CD4-positive, alpha-beta T cell treated with Interferon gamma for 1 hour (primary cell): ENCODE data around the gene HAAO.

Source experiments
- DNase-seq: peaks from one replicate; pipeline ENCODE4 v3.0.0-alpha.2; 2020

Gene HAAO

GRCh38 chr2:42812899-42813479 is 20.6 kb upstream of the HAAO start:
- DNase-seq, result no peak

DNA sequence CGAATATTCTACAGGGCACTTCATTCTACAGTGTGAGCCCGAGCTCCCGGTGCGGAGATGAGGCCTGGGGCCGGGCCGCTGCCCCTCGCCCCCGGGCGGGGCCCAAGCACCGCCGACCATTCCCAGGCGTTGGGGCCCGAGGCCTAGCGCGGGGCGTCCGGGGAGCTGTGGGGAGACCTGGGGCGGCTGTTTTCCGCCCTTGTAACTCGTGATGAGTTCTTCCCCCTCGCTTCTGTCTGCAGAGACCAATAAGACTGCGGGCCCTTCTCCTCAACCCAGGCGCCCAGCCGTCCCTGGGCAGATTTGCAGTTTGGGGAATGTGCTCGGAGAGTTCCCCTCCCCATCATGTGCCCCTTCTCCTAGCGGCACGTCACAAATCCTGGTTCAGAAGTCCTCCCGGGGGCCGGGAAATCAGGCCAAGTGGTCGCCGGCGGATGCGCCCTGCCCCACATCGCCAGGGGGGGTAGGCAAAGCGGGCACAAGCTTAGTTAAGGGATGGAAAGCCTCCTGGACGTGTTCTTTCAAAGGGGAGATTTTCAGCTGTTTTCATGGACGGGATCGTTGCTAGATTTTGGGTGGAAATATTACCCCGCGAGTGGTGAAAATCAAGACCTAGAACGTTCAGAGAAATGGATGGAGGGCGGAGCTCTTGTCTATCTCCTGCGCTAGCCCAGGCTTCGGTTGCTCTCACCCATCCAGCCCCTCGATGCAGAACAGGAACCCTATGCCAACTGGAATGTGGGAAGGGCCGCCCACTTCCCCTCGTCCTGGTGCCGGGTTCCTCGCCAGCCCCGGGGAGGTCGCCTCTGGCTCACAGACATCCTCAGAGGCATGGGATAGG is 18.8 kb upstream of the HAAO start:
- DNase-seq, result peak; percentile 32

DNA sequence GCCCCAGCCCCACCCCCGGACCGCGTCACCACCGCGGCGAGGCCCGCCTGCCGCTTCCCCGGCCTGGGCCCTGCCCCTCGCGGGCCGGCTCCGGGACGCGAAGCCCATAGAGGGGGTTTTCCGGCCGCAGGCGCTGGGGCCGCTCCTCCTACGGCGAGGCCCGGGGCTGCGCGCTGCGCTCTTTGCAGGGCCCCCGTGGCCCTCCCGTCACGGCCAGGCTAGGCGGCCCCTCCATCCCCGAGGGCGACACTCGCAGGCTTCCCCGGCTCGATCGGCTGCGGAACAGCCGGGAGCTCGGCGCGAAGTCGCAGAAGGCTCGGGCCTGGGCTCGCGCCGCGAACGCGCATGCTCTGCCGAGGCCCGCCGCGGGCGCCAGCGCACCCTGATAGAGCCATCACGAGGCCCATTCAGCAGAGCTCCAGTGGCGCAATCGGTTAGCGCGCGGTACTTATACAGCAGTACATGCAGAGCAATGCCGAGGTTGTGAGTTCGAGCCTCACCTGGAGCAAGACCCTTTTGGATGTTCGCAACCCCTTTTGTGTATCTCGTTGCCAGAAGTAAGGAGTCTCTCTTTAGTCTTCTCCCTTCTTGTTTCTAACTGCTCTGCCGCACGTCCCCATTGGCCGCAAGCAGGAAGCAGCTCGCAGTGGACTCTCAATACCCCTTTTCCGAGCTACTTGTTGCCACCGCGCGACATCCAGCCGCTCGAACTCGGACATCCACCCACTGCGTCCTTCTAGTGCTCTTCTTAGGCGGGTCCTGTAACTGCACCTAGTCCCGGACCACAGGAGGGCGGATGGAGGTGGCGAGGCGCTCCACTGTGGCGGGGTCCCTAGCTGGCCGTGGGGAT is 18.0 kb upstream of the HAAO start:
- peak; percentile 96 for DNase-seq

GRCh38 chr2:42809819-42810120 is 17.4 kb upstream of the HAAO start:
- no peak for DNase-seq

GRCh38 chr2:42809131-42809818 is 16.9 kb upstream of the HAAO start:
- DNase-seq, result no peak

DNA sequence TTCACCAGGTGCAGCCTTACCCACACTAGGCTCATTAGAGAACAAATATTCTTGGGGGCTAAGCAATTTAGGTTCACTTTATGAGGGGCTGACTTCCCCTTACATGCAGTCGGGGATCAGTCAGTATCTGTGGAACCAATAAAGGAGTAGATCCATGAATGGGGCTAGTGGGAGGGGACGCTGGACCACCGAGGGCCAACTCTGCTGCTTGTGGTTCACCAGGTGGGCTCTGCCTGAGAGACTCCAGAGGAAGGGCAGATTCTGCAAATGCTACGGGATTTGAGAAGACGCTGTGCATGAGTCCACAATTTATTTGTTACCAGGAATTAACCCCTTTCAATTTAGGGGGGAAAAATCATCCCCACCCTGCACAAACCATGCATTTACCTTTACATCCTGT is 15.9 kb upstream of the HAAO start:
- DNase-seq, result no peak

DNA sequence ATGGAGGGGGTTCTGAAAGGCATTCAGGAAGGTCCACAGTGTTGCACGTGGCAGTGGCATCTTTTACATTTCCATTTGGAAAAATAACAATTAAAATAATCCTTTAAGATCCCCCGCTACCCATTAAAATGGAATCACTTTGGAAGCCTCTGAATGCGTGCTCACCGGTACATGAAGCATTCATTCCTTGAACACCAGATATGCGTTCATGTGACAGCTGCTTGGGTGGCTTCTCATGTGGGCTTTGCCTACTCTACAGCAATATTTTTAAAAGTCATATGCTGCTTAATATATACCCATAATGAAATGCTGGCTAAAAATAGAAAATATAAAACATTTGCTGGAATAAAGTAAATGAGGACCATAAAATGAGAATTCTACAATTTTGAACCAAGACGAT is 14.4 kb upstream of the HAAO start:
- no peak for DNase-seq

DNA sequence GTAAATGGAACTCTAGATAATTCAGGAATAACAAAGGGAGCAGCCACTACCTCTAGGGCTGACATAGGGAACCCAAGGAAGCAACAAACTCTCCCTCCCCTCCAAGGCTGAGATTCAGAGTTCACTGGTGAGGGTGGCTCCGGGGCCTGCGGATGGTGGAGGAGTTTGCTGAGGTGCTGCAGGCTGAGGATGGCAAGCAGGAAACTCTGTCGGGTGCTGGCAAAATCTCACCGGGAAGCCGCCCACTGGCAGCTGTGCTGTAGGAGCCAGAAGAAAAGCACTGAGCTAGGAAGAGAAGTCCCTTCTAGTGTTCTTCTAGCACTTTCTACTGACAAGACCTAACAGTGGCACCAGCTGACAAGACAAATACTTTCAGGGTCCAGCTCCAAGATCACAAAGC is 12.5 kb upstream of the HAAO start:
- DNase-seq, result no peak

DNA sequence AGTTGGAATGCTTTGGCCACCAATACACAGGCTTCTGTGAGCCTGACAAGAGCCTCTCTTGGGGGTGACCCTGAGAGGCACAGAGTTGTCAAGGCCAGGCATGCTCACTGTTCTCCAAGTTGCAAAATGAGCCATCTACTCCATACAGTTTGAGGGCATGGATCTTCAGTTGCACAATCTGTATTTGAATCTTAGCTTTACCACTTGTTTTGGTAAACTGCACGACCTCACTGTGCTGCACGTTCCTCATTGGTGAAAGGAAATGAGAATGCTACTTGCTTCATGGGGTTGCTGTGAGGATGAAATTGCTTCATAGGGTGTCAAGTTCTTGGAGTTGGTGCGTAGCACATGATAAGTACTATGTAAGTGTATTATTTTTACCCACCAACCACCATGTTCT is 12.0 kb upstream of the HAAO start:
- peak; percentile 42 for DNase-seq

DNA sequence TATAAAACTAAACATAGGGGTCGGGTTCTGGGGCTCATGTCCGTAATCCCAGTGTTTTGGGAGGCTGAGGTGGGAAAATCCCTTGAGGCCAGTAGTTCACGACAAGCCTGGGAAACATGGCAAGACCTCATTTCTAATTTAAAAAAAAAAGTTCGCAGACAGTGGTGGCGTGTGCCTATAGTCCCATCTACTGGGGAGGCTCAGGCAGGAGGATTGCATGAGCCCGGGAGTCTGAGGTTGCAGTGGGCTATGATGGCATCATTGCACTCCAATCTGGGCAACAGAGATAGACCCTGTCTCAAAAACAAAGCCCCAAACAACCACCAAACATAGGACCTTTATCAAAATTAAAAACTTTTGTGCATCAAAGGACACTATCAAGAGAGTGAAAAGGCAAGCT is 9.8 kb upstream of the HAAO start:
- no peak for DNase-seq

GRCh38 chr2:42801381-42801780 is 9.0 kb upstream of the HAAO start:
- DNase-seq, result no peak

- no peak for DNase-seq
These were observed 8.6 kb upstream of the HAAO start for GRCh38 chr2:42800981-42801380.

DNA sequence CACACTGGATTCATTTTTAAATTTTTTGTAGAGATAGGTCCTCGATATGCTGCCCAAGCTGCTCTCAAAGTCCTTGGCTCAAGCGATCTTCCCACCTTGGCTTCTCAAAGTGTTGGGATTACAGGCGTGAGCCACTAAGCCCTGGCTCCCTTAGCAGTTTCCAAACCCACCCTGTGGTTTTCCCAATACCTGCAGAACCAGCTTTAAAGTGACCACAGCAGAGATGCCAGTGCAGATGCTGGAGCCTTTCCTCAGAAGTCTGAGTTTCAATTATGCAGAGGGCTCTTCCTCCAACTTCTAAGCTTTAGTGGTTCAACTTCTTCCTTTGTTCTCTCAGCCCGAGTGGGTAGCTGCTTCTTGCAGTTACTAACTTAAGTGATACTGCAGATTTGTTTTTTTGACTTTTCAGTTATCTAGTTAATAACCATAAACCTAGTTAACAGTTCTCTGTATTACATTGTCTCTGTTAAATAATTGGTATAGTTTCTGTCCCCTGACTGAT is 8.1 kb upstream of the HAAO start:
- DNase-seq, result no peak

- no peak for DNase-seq
These were observed 7.5 kb upstream of the HAAO start for GRCh38 chr2:42799881-42800280.

DNA sequence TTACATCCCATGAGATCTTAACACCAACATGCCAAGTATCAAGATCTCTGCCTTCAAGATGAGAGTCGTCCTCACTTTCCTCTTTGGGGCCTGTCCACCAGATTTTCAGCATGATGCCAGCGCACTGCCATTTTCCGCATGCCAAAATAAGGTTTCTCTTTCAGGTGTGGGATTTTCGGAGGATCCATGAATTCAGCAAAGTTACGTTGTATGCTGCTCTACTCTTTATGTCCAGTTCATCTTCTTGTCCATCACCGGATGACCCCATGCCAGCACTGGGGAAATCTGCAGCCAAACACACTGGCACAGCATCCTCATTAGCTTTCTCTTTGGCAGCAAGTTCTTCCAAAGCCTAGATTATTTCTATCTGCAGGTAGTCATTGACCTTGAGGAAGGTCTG is 4.9 kb upstream of the HAAO start:
- DNase-seq, result no peak

DNA sequence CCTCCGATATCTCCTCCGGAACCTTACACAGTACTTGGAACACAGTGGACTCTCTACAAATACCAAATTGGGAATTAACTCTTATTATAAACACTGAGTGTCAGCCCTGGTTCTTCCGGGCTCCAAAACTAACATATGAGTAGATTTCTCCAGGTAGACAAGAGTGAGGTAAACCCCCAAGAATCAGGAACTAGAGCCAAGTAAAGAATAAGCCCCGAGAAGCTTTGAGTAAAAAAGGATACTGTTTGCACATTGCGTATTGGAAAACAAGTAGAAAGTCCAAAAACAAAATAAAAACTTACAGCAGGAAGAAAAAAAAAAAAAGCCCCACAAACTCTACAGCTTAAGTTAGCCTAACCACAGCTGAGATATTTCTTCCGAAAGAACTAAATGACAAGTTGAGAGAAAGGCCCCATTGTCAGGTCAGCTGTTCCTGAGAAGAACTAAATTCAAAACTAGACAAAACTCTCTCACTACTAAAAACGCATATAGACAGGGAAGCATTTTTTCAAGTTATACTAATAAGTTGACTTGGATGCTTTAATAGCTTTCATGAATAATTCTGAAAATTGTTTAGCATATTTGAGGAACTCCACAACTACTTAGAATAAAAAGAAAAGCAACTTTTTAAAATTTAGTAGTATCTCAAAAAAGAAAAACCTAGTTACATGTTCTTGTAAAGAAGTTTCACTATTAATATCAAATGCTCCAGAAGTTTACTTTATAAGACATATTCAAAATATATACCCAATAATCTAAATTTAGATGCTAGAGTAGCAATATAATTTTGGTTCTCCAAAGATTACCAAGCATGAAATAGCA is 4.3 kb upstream of the HAAO start:
- no peak for DNase-seq

- DNase-seq, result no peak
These were observed 3.5 kb upstream of the HAAO start for GRCh38 chr2:42795841-42796301.

- DNase-seq, result no peak
These were observed 2.9 kb upstream of the HAAO start for GRCh38 chr2:42795275-42795674.

GRCh38 chr2:42794271-42795046 is 2.1 kb upstream of the HAAO start:
- DNase-seq, result no peak

GRCh38 chr2:42793334-42794270 is 1.2 kb upstream of the HAAO start:
- no peak for DNase-seq
